HK-2 (cell line): ENCODE results near the gene LRRN3.

Experiments
- DNase-seq: peaks from one replicate; pipeline ENCODE4 v3.0.0-alpha.2; 2018; ENCODE audit not compliant: unreplicated experiment

The LRRN3 gene

DNA sequence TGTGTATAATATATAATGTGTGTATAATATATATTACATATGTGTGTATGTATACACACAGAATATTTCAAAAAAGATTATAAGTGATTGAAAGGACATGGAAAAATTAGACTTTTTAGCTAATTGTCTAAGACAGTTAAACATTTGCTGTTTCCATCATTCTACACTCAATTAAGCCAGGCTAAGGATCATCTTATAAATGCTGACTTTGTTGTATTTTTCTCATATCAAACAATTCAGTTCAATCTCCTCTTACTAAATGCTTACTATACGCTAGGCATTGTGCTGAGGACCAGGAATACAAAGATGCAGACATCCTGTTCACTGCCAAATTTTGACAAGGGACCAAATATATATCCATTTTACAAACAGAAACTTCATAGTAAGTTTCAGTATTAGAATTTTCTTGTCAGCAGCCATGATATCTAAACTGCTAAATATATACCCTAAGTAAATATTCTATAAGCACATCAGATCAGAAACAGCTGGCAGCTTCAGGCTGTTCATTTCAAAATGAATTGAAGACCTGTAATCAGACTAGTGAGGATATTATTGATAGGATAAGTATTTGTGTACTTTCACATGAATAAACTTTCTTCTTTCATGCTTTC, 10.3 kb upstream of the LRRN3 start:
- DNase-seq = no peak

DNA sequence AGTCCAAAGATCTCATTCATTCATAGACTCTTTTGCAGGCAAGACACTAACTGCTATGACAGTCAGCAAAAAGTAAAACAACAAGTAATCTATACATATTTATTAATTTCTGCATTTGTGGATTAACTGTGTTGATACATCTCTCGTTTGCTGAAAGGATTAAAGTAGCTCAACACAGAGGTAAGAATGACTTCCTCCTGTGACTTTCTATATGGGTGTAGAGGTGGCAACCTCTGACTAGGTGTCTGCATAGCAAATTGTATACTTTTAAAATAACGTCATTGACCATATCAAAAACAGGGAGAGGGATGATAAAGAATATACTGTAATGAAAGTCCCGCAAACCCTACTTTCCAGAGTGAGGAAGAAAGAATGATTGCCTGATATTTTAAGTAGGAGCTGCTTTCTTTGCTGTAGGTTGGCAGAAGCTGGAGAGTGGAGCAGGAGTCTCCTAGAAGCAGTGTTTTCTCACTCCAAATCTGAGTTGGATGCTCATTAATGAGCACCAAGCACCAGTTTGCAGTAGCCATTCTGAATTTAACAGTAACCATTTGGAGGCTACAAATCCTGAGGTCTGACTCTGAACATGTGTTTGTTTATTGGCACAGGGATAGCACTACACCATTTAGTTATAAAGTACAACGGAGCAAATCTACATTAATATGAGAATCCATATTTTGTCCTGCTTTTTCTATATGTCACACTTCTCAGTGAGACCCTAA, 9.2 kb upstream of the LRRN3 start:
- no peak for DNase-seq

DNA sequence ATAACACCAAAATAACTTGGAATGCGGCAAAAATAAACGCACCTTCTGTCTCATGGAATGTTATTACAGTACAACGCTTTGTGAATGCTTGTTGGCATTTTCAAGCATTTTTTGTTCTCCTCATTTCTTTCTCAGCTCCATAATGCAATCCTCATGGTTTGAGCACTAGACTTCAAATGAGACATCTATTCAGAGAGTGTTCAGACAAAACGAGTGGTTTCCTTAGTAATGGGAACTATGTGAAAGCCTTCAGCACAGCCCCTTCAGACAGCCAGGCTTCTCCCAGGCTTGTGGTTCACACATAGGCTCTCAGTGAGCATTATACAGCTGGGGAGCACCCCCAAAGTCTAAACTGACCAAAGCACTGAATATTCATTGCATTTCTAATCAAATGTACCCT, 8.6 kb upstream of the LRRN3 start:
- DNase-seq = no peak

DNA sequence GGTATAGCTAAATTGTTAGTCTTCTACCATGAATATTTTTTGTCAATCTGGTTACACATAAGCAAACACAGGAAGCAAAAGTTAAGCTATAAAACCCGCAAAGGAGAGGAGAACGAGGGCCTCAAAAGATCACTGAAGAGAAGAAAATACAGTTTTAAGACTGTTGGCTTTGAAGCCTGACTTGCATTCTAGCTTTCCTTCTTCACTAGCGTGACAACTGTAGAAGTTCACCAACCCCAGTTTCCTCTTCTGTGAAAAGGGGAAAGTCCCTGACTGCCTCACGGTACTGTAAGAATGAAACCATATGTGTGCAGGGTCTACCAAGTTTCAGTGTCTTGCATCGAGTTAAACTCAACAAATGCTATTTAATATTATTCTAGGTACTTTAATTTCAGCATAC, 7.5 kb upstream of the LRRN3 start:
- DNase-seq = no peak

DNA sequence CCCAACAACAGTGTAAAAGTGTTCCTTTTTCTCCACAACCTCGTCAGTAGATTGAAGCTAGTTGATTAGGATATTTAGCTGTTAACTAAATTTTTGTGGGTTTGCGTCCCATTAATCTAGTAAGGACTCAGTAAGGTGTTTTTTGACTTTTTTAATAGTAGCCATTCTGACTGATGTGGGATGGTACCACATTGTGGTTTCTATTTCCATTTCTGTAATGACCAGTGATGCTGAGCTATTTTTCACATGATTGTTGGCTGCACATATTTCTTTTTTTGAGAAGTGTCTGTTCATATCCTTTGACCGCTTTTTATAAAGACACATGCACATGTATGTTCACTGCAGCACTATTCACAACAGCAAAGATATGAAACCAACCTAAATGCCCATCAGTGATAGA, 5.6 kb upstream of the LRRN3 start:
- no peak for DNase-seq

DNA sequence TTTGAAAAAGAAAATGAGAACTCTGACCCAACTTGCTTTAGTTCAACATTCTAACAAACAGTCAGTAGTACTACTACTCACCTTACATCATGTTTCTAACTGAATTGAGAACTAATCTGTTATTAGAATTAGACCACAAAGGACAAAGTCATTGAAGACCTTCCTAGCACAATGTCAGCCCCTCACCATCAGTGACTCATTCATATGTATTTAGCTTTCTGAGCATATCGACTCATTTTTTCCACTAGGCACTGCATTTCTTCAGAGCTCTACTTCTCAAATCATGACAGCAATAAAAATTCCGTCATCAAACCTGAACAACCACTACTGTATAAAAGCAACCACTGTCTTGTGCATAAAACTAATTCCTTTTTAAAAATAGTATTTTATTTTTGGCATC, 4.4 kb upstream of the LRRN3 start:
- DNase-seq = no peak

DNA sequence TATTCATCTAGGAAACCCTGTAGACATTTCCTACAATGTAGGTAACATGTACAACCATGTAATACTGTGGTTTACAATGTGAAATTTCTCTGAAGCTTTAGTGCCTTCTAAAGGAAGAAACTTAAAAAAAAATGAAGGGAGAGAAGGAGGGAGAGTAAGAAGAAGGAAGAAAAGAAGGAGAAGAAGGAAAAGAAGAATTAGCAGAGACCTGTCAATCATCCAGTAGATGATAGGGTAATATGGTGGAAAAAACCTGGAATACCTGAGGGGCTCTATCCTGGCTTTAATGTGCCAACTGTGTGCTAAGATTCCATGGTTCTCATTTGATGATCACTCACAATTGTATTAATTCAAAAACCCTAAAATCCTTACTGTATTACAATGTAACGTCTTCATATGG, 2.6 kb upstream of the LRRN3 start:
- DNase-seq = no peak

DNA sequence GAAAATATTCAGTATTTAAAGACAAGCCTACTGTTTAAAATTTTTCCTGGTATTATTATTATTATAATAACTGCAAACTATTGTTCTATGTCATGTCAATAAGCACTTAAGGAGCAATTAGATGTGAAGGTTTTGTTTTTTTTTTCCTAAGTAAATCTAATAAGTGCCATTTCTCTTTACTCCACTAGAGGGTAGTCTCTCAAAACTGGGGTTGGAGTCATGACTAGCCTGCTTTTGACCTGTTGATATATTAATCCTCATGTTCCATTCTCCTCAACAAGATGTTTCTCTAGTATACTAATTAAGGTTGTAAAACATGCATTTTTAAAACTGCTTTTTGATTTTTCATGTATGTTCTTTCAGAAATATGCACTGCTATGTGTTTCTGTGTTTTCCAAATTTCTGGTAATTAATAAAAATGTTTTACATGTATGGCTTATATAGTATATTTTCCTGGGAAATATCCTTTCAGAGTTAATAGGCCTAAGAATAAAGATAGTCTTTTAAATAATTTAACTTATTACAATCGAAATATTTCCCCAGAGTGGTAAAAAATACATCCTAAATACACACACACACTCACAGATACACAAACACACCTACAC, 1.0 kb upstream of the LRRN3 start:
- no peak for DNase-seq

DNA sequence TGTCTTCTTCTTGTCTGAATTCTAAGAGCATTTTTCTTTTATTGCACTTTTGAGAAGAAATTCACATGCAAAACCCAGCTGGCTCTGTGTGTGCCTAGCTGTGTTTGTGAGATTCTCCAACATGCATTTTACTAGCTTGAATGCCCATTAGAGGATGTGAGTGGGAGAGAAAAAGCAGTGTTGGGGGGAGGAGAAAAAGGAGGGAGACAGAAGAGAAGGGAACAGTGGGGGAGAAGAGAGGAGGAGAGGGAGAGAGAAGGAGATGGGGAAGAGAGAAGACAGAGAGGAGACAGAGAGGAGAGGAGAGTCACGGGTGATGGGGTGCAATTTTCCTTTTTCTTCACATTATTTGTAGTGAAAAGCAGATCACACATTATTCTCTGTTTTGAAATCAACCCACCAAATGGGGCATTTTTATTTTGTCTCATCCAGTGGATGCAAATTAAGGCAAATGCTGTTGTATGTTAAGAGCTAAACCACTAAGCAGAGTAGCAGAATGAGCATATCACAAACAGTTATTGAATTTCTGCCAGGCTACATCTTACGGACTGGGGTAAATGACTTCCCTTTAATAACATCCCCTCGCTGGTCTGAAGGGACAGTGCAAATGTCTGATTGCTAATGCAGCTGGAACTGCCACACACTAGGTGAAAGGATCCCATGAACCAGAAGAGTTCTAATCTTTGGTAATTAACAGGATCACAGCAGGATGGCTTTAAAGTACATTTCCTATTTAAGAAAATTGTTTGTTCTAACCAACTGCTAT, 849 bp downstream of the LRRN3 start:
- no peak for DNase-seq

DNA sequence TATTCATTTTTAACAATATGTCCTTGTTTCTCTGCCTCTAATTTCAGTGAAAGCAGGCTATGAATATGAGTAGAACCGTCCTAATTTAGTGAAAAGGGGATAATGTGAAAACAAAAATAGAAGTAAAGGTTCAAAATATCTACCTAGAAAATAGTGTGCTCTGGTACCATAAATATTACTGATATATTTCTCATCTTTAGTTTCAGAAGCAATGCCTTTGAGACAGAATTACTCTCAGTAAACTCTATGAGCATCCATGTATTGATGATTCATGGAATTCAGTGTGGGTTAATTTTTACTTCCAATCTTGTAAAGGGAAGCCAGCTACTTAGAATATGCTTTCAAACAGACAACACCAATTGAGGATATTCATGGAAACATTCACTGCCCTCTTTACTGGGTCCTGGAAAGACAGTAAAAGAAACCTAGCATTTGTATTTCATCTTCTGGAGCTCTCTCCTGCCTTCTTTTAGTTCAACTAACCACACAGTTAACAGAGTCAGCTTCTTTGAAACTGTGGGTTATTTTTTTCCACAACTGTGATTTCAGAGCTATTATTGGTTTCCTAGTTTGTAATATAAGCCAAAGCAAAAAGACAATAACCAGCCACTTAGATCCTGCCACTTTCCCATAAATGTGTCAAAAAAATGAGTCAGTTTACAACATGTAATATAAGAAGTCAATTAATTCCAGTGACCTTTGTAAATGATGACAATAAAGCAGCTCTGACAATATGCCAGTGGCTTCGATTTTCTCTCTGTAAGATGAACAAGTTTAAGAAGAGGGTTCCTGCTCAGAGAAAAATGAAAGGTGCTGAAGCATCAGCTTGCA, 1.7 kb downstream of the LRRN3 start:
- no peak for DNase-seq

DNA sequence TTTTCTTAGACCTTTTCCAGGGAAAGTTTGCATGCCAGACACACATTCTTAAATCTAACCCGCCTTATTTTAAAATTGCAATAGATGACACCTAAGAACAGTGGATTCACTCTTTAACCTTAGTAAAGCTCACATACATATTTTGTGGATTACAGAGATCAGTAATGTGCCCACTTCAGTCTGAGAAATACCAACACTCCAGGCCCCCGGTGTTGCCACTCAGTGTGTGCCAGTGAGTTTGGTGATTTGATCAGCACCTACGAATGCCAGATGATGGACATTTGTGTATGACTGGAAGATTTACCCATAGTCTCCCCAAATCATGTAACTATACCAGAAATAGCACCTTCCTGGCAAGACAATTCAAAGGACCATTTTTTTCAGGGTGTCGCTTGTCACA, 2.6 kb downstream of the LRRN3 start:
- no peak for DNase-seq

DNA sequence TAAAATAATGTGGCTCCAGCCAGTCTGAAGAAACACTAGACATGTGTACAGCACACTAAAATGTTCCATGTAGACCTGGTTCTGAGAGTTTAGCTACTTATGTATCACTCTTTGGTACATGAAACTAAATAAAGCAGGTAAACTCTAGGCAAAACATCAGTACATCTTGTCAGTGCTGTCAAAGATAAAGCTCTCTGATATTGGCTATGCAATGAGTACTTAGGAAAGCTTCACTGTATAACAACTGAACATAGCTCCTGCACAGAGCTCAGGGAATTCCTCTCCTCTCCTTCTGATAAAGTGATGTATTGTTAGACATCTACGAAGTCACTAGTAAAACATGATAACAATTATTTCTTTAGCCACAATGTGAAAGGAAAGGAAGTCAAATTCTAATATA, 3.5 kb downstream of the LRRN3 start:
- DNase-seq = no peak

DNA sequence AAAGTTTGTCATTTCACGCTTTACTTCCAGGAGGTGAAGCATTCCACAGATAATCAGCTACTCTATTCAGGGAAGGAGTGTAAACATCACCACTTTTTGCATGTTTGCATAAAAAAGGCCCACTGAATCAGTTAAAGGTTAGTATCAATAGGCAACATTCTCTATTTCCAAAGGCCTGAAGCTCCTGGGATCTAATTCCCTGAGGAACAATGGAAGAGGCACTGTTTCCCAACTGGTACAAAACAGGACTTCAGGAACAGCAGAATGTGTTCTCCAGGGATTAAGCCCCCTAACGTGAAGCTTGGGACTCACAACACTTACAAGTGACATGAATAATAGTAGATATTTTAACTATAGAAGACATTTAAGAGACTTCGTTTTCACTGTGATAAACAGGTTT, 6.1 kb downstream of the LRRN3 start:
- no peak for DNase-seq

DNA sequence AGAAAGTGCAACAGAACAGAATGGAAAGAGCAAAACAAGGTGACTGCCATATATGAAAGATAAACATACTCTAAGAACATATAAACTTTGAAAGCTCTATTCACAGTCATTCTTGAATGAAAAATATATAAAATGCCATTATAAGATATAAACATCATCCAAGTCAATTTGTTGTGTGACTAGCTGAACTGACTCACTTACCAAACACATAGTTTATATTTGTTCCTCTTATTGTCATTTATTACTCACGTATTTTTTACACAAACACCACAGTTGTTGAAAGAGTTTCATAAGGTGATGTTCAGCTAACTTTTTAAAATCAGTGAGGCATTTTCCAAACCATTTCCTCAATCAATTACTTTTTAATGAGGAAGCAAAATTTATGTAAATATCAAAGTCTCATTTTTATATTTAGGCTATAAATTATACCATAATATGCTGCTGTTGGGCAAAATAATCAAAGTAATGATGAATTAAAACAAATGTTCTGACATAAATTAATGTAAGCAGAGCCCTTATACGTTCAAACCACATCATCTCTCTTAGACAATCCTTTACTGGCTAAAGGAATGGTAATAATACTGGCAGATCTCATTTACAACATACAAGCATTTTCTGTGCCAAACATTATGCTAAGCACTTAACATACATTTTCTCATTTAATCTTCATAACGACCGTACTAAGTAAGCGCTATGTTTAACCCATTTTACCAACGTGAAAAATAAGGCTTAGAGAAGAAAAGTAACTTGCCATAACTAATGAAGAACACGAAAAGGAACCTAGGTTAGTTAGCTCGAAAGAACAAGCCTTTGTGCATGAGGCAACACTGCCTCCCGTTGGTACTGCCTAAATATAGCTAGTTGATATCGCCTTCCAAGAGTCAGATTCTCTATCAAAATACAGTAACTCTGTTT, 7.3 kb downstream of the LRRN3 start:
- DNase-seq = no peak

DNA sequence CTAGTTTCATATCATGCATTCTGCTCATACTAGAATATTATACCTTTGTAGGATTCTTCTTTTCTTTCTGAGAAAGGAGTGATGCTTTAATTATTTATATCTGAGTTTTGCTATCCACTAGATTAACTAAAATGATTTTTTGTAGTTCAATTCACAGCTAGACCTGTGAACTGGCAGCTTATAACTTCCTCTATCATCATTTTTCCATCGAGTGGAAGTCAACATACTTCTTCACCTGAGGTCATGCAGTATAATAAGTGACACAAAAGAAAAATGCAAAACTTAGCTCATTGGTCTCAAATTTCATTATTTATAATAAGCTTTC, 8.0 kb downstream of the LRRN3 start:
- no peak for DNase-seq

DNA sequence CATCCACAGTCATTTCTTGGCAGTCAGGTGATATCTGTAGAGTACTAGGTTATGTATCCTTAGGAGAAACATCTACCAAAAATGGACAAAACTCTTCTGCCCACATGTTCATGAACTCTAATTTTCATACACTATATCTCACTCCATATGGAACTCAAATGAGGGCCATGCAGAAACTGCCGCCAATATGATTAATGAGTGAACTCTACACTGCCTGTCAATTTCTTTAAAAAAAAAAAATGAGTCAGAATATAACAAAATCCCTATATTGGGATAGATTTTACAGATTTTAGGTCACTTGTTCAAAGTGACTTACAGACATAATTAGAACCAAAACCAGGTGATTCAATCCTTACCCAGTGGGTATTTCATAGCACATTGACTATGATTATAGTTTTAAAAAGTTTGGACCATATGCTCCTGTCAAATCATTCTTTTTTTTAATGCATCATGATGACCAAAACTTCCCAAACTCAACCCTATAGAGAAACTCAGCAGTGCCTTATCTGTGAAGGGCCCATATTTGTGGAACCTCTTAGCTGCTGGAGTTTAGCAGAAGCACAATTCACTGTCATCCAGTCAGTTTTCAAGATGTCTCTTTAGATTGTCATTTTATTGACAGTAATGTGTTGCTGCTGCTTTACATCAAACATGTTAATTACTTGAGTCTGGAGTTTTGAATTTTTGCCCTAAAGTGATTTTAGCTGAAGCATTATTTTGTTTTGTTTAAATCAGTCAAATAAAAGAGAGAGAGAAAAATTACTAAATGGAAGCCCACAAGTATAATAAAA, 11.1 kb downstream of the LRRN3 start:
- no peak for DNase-seq

DNA sequence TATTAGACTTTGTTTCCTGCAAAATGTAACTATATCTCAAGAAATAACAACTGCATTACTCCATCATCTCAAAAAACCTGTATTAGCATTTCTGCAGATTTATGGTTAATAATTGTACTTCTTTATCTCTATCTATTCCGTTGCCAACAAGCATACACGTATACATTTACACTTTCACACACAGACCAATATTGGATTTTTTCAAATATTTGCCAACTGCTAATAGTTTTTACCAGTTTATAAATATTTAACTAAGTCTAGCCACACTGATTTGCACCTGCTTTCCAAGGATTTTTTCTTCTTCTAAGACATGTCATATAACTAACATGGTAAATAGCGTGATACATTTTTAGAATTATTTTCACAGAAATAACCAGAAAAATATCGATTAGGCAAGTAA, 12.2 kb downstream of the LRRN3 start:
- DNase-seq = no peak

DNA sequence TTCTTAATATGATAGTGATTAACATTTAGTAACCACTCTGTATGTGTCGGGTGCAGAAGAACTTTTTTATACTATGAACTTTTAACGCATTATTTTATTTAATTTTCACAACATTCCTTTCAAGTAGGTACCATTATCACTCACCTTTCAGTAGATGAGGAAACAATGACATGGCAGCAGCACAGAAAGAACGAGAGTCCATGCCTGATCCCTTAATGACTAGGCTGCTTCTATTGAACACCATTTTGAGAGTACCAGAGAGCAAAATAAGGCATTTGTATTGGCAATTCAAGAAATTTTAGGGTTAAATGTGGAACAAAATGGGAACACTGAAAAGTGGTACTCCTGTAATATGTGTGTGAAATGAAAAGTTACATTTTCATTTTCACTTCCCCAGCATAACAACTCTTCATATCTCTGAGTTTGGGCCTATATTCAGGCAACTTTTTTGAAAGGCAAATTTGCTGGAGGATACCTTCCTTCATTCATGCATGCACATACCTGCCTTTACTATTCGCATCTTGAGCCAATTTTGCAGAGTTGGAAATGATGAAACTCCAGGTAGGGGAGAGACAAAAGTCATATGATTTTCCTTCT, 12.8 kb downstream of the LRRN3 start:
- no peak for DNase-seq

DNA sequence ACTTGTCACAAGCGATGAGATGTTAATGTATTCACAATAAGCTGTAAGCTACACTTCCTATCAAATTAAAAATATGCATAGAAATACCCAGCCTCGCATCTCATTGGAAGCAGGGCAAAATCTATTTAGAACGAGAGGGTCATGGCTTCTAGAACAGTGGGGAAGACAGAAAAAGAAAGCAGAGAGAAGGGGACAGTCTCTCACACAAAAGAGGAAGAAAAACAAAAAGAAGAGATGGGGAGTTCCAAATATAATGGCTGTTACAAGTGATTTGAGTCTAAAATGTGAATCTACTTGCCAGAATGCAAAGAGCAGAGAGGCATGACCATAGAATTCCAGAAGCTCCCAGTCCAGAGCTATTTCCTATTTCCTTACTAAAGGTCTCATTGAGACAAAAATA, 13.8 kb downstream of the LRRN3 start:
- DNase-seq = no peak

DNA sequence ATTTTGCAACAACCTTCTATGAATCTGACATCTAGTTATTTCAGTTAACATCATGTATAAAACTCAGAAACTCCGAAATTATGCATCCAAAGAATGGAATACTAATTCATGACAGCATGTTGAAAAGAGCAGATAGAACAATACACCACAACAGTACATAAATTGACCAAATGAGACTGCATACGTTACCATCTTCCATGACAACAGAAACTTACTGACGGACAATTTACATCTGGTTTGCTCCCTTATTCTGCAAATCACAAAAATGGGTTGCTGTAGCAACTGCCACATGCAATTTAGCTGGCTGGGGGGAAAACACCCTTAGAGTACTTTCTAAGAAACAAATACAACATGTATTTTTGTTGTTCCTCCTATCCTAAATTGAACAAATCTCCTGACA, 14.3 kb downstream of the LRRN3 start:
- DNase-seq = no peak
